Liver (tissue), 3 donors: ENCODE measurements around the gene MIB2.

Experiments used
- EGR1 ChIP-seq, 2 donors: IDR thresholded peaks; 2 replicates each; pipeline ENCODE4 v1.6.1; 2016 to 2018; ENCODE audit warnings: antibody characterized with exemption in 2 of 2, low read depth in 2 of 2
- FOXA1 ChIP-seq: IDR thresholded peaks from 2 replicates; pipeline ENCODE4 v1.6.1; 2016; ENCODE audit warnings: antibody characterized with exemption
- GABPA ChIP-seq, 2 donors: IDR thresholded peaks in 1 of 2; conservative IDR thresholded peaks in 1 of 2; 2 replicates each; pipeline ENCODE4 v1.6.1; 2016; ENCODE audit warnings: antibody characterized with exemption in 2 of 2, mild to moderate bottlenecking in 1 of 2, moderate library complexity in 1 of 2
- JUND ChIP-seq, 2 donors: IDR thresholded peaks; 2 replicates each; pipeline ENCODE4 v1.6.1; 2016; ENCODE audit warnings: antibody characterized with exemption in 2 of 2
- RAD21 ChIP-seq, 2 donors: IDR thresholded peaks; 2 replicates each; pipeline ENCODE4 v1.6.1; 2016; ENCODE audit warnings: antibody characterized with exemption in 2 of 2, mild to moderate bottlenecking in 2 of 2
- SP1 ChIP-seq: IDR thresholded peaks from 2 replicates; pipeline ENCODE4 v1.6.1; 2018; ENCODE audit warnings: antibody characterized with exemption, mild to moderate bottlenecking
- TAF1 ChIP-seq: conservative IDR thresholded peaks from 2 replicates; pipeline ENCODE4 v1.6.1; 2016; ENCODE audit warnings: antibody characterized with exemption, mild to moderate bottlenecking
- YY1 ChIP-seq: IDR thresholded peaks from 2 replicates; pipeline ENCODE4 v1.6.1; 2016; ENCODE audit warnings: antibody characterized with exemption, mild to moderate bottlenecking
- TF ChIP-seq, protein P1 (sequence below): IDR thresholded peaks from 2 replicates; pipeline ENCODE4 v1.6.1; 2016; ENCODE audit warnings: antibody characterized with exemption
- TF ChIP-seq, protein P2 (sequence below): fragments of 150-350 bp; IDR thresholded peaks from 2 replicates; pipeline ENCODE4 v1.5.1; 2017; ENCODE audit warnings: improper control_type of control experiment, low read depth, low read length; ENCODE audit not compliant: missing input control
- TF ChIP-seq, protein P3 (sequence below): IDR thresholded peaks from 2 replicates; pipeline ENCODE4 v1.6.1; 2016; ENCODE audit warnings: antibody characterized with exemption, mild to moderate bottlenecking
- donor health status: healthy.
- donor health status: healthy.

DNA sequence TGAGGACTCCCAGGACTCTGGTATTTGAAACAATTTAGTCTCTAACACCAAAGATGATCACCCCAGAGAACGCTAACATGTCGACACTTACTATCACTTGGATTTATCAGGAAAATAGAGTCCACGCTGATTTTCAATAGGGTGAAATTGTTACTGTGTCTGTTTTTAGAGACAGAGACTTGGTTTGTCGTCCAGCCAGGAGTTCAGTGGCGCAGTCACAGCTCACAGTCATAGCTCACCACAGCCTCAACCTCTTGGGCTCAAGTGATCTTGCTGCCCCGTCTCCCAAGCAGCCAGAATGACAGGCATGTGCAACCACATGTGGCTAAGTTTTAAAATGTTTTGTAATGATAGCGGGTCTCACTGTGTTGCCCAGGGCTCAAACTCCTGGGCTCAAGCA lies 46.0 kb upstream of the MIB2 start:
- TF ChIP-seq, protein P1, sequence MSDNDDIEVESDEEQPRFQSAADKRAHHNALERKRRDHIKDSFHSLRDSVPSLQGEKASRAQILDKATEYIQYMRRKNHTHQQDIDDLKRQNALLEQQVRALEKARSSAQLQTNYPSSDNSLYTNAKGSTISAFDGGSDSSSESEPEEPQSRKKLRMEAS, result no peak
- TF ChIP-seq, protein P2, sequence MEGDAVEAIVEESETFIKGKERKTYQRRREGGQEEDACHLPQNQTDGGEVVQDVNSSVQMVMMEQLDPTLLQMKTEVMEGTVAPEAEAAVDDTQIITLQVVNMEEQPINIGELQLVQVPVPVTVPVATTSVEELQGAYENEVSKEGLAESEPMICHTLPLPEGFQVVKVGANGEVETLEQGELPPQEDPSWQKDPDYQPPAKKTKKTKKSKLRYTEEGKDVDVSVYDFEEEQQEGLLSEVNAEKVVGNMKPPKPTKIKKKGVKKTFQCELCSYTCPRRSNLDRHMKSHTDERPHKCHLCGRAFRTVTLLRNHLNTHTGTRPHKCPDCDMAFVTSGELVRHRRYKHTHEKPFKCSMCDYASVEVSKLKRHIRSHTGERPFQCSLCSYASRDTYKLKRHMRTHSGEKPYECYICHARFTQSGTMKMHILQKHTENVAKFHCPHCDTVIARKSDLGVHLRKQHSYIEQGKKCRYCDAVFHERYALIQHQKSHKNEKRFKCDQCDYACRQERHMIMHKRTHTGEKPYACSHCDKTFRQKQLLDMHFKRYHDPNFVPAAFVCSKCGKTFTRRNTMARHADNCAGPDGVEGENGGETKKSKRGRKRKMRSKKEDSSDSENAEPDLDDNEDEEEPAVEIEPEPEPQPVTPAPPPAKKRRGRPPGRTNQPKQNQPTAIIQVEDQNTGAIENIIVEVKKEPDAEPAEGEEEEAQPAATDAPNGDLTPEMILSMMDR, result no peak
- TF ChIP-seq EGR1 (IDR thresholded peaks at IDR 0.05; ENCODE audit: low read depth in 2 of 2) (no peak), TAF1 (no peak), FOXA1 (no peak), JUND (IDR thresholded peaks at IDR 0.05) (no peak), RAD21 (IDR thresholded peaks at IDR 0.05) (no peak), SP1 (no peak), GABPA (IDR thresholded peaks at IDR 0.05 in 1 of 2, conservative IDR thresholded peaks at IDR 0.05 in 1 of 2) (no peak), YY1 (no peak)
- TF ChIP-seq, protein P3, sequence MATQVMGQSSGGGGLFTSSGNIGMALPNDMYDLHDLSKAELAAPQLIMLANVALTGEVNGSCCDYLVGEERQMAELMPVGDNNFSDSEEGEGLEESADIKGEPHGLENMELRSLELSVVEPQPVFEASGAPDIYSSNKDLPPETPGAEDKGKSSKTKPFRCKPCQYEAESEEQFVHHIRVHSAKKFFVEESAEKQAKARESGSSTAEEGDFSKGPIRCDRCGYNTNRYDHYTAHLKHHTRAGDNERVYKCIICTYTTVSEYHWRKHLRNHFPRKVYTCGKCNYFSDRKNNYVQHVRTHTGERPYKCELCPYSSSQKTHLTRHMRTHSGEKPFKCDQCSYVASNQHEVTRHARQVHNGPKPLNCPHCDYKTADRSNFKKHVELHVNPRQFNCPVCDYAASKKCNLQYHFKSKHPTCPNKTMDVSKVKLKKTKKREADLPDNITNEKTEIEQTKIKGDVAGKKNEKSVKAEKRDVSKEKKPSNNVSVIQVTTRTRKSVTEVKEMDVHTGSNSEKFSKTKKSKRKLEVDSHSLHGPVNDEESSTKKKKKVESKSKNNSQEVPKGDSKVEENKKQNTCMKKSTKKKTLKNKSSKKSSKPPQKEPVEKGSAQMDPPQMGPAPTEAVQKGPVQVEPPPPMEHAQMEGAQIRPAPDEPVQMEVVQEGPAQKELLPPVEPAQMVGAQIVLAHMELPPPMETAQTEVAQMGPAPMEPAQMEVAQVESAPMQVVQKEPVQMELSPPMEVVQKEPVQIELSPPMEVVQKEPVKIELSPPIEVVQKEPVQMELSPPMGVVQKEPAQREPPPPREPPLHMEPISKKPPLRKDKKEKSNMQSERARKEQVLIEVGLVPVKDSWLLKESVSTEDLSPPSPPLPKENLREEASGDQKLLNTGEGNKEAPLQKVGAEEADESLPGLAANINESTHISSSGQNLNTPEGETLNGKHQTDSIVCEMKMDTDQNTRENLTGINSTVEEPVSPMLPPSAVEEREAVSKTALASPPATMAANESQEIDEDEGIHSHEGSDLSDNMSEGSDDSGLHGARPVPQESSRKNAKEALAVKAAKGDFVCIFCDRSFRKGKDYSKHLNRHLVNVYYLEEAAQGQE, result no peak
